SK-N-SH (cell line): ENCODE data around the gene NIPAL4. TPM values are rescaled to one million over a fixed set of nuclear protein-coding genes. Genes with fewer than 3 reads are reported as not detected.

Experiments
- CTCF ChIA-PET: fragments of 300-600, 350-600 bp; formaldehyde crosslinking; extraction: SDS; loops from one replicate; lab custom pipeline; 2021; lab: Yijun Ruan, JAX
- POLR2A ChIA-PET: fragments of 350-600 bp; sonication (Branson Sonifier 250); formaldehyde crosslinking; extraction: SDS; loops from one replicate; lab custom pipeline; 2020; ENCODE audit warnings: antibody characterized with exemption, inconsistent platforms; lab: Yijun Ruan, JAX
- DNase-seq: peaks from one replicate; pipeline ENCODE4 v3.0.0; 2012
- H2AFZ ChIP-seq: fragments of 200-600 bp; sonication (generic); 2 replicates; pipeline ENCODE4 v1.8.1; 2016; ENCODE audit warnings: antibody characterized with exemption, mild to moderate bottlenecking, low read depth
- H3F3A ChIP-seq: fragments of 200-600 bp; sonication (generic); replicated peaks from 2 replicates; pipeline ENCODE3; 2016; ENCODE audit warnings: antibody characterized with exemption, mild to moderate bottlenecking; ENCODE audit not compliant: insufficient read depth
- H3K27ac ChIP-seq, 2 experiments: fragments of 200-500 bp in 1 of 2; fragments of 200-600 bp in 1 of 2; sonication (Bioruptor generic) in 1 of 2; sonication (generic), shearing (Covaris generic) in 1 of 2; 2 replicates each; pipeline versions ENCODE4 v1.5.1 to v1.6.1; 2014 to 2016; ENCODE audit warnings: low read depth in 2 of 2, inconsistent platforms in 1 of 2, low read length in 1 of 2, mild to moderate bottlenecking in 1 of 2, mixed read lengths in 1 of 2
- H3K27me3 ChIP-seq: fragments of 200-600 bp; sonication (generic), shearing (Covaris generic); 2 replicates; pipeline ENCODE4 v1.6.1; 2016; ENCODE audit warnings: mixed run types; ENCODE audit not compliant: insufficient read depth
- H3K36me3 ChIP-seq, 2 experiments: fragments of 200-500 bp in 1 of 2; fragments of 200-600 bp in 1 of 2; sonication (Bioruptor generic) in 1 of 2; sonication (generic) in 1 of 2; replicated peaks in 1 of 2; 2 replicates each; pipeline versions ENCODE3 to v1.5.1; 2014 to 2016; ENCODE audit warnings: low read length in 1 of 2, mild to moderate bottlenecking in 1 of 2; ENCODE audit not compliant: insufficient read depth in 2 of 2, control insufficient read depth in 1 of 2
- H3K4me1 ChIP-seq, 2 experiments: fragments of 200-500 bp in 1 of 2; fragments of 200-600 bp in 1 of 2; sonication (Bioruptor generic) in 1 of 2; sonication (generic), shearing (Covaris generic) in 1 of 2; 2 replicates each; pipeline versions ENCODE4 v1.5.1 to v1.6.1; 2014 to 2016; ENCODE audit warnings: low read depth in 1 of 2, low read length in 1 of 2, mixed run types in 1 of 2; ENCODE audit not compliant: insufficient read depth in 2 of 2, control insufficient read depth in 1 of 2
- H3K4me2 ChIP-seq: fragments of 200-600 bp; sonication (generic), shearing (Covaris generic); 2 replicates; pipeline ENCODE4 v1.6.1; 2017; ENCODE audit warnings: mixed run types
- H3K4me3 ChIP-seq, 2 experiments: fragments of 200-500 bp in 1 of 2; fragments of 200-600 bp in 1 of 2; sonication (Bioruptor generic) in 1 of 2; sonication (generic), shearing (Covaris generic) in 1 of 2; 2 replicates each; pipeline versions ENCODE4 v1.5.1 to v1.8.1; 2014 to 2016; ENCODE audit warnings: low read depth in 2 of 2, inconsistent platforms in 1 of 2, low read length in 1 of 2, mild to moderate bottlenecking in 1 of 2, mixed read lengths in 1 of 2, moderate library complexity in 1 of 2
- H3K79me2 ChIP-seq: fragments of 200-600 bp; sonication (generic); 2 replicates; pipeline ENCODE4 v1.8.1; 2017; ENCODE audit warnings: mild to moderate bottlenecking; ENCODE audit not compliant: insufficient read depth
- H3K9ac ChIP-seq: fragments of 200-600 bp; sonication (generic); 2 replicates; pipeline ENCODE4 v1.6.1; 2017; ENCODE audit warnings: mixed run types
- H3K9me2 ChIP-seq: fragments of 200-600 bp; sonication (generic); 2 replicates; pipeline ENCODE4 v1.6.1; 2017; ENCODE audit warnings: mixed run types
- H3K9me3 ChIP-seq: fragments of 200-600 bp; sonication (generic); 2 replicates; pipeline ENCODE4 v1.6.1; 2017; ENCODE audit warnings: mixed run types, mild to moderate bottlenecking, moderate library complexity
- H4K20me1 ChIP-seq: fragments of 200-600 bp; sonication (generic); 2 replicates; pipeline ENCODE4 v1.6.1; 2017; ENCODE audit warnings: mild to moderate bottlenecking, mixed run types; ENCODE audit not compliant: insufficient read depth
- ELF1 ChIP-seq: IDR thresholded peaks from 2 replicates; pipeline ENCODE4 v1.4.0; 2012
- EP300 ChIP-seq, 2 experiments: IDR thresholded peaks; 2 replicates each; pipeline versions ENCODE4 v1.4.0 to v1.6.1; 2012; ENCODE audit warnings: borderline replicate concordance in 1 of 2, low read depth in 1 of 2, low read length in 1 of 2
- EZH2phosphoT487 ChIP-seq: fragments of 200-600 bp; sonication (generic); IDR thresholded peaks from 2 replicates; pipeline ENCODE4 v1.6.1; 2017; ENCODE audit warnings: low read depth, mixed run types, mild to moderate bottlenecking, antibody characterized with exemption, moderate library complexity, borderline replicate concordance
- FOSL2 ChIP-seq: IDR thresholded peaks from 2 replicates; pipeline ENCODE4 v1.4.0; 2012; ENCODE audit warnings: low read depth, mild to moderate bottlenecking, moderate library complexity, borderline replicate concordance
- FOXJ3 ChIP-seq: sonication (generic); formaldehyde crosslinking; IDR thresholded peaks from 2 replicates; pipeline ENCODE4 v1.5.1; 2020; ENCODE audit warnings: mild to moderate bottlenecking, missing genetic modification reagents
- GABPA ChIP-seq: IDR thresholded peaks from 2 replicates; pipeline ENCODE4 v1.4.0; 2012; ENCODE audit warnings: low read depth, mild to moderate bottlenecking
- GATA2 ChIP-seq: sonication (generic); formaldehyde crosslinking; IDR thresholded peaks from 2 replicates; pipeline ENCODE4 v1.5.0; 2020; ENCODE audit warnings: mild to moderate bottlenecking, missing genetic modification reagents
- NRF1 ChIP-seq: IDR thresholded peaks from 2 replicates; pipeline ENCODE4 v1.6.1; 2012; ENCODE audit warnings: low read depth, mild to moderate bottlenecking, low read length
- RAD21 ChIP-seq: IDR thresholded peaks from 2 replicates; pipeline ENCODE4 v1.6.1; 2012; ENCODE audit warnings: mild to moderate bottlenecking, low read length
- RCOR1 ChIP-seq: fragments of 150-350 bp; IDR thresholded peaks from 2 replicates; pipeline ENCODE4 v1.6.1; 2017; ENCODE audit warnings: antibody characterized with exemption, low read length
- RFX5 ChIP-seq: IDR thresholded peaks from 2 replicates; pipeline ENCODE4 v1.6.1; 2012; ENCODE audit warnings: mild to moderate bottlenecking, improper control_type of control experiment, low read length
- RXRA ChIP-seq: IDR thresholded peaks from 2 replicates; pipeline ENCODE4 v1.4.0; 2012; ENCODE audit warnings: low read depth, mild to moderate bottlenecking, borderline replicate concordance
- SIN3A ChIP-seq: IDR thresholded peaks from 2 replicates; pipeline ENCODE4 v1.6.1; 2012; ENCODE audit warnings: low read depth, mild to moderate bottlenecking, low read length, moderate library complexity, borderline replicate concordance
- SMC3 ChIP-seq: IDR thresholded peaks from 2 replicates; pipeline ENCODE4 v1.6.1; 2012; ENCODE audit warnings: low read depth, low read length, improper control_type of control experiment
- TCF12 ChIP-seq: IDR thresholded peaks from 2 replicates; pipeline ENCODE4 v1.4.0; 2012
- TEAD4 ChIP-seq: IDR thresholded peaks from 2 replicates; pipeline ENCODE4 v1.4.0; 2012; ENCODE audit warnings: mild to moderate bottlenecking, borderline replicate concordance; ENCODE audit not compliant: insufficient read depth
- YY1 ChIP-seq: IDR thresholded peaks from 2 replicates; pipeline ENCODE4 v1.4.0; 2012; ENCODE audit warnings: low read depth, mild to moderate bottlenecking
- WGBS: methylation state at CpG from one replicate; pipeline ENCODE4 v1.1.6; 2017; ENCODE audit warnings: low lambda C conversion rate; 5-methylcytosine and 5-hydroxymethylcytosine counted together
- polyA plus RNA-seq, 3 experiments: library from polyadenylated mRNA; depleted of rRNA; stranded (reverse); fragments of >200 nt; gene quantifications; 2 replicates each; pipeline ENCODE4 v1.2.3, GENCODE V29; 2012
- TF ChIP-seq, protein P1 (sequence below): IDR thresholded peaks from 2 replicates; pipeline ENCODE4 v1.4.0; 2012; ENCODE audit warnings: low read depth, borderline replicate concordance
- TF ChIP-seq, protein P2 (sequence below): IDR thresholded peaks from 2 replicates; pipeline ENCODE4 v1.4.0; 2012; ENCODE audit warnings: low read depth
- TF ChIP-seq, protein P3 (sequence below): fragments of 200-600 bp; sonication (generic); IDR thresholded peaks from 2 replicates; pipeline ENCODE4 v1.6.1; 2017; ENCODE audit warnings: antibody characterized with exemption, mild to moderate bottlenecking, moderate library complexity

The NIPAL4 gene
- polyA plus RNA-seq, 1 of the 3 experiments (the other 2 are of a cell fraction): 2.3 TPM

DNA sequence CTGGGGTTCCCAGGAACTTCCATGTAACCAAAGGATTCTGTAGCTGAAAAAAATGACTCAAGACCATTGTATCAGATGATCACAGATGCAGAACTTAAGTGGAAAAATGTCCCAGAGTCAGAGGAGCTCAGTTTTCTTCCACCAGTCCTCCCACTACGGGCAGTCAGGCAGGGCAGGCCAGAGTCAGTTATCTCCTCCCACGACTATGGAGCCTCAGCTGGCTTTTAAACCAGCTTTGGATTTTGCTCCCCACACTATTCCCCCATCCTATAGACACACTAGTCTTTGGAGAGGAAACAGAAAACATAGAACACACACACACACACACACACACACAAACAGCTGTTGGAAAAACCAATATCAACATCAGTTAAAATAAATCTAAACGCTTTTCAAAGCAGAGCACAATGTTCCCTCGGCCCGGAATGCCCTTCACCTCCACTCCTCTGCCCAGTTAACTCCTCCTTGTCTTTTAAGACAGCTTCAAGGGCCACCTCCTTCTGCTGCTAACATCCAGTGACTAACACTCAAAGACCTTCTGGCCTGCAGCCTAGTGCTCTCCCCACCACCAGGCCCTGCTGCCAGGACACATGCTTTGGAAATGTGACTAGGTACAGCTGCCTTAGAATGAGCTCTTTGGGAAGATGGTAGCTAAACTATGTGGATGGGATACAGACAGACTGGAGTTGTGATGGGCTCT, 56.8 kb downstream of the NIPAL4 start (continued):
- TF ChIP-seq EZH2phosphoT487 (no peak), RAD21 (no peak), RCOR1 (no peak), FOXJ3 (CRISPR knock-in tag) (no peak), SIN3A (peak; percentile 38; the same call in 1 of the 2 replicates), SMC3 (no peak), ELF1 (no peak), RXRA (no peak; the same call in 1 of the 2 replicates)

DNA sequence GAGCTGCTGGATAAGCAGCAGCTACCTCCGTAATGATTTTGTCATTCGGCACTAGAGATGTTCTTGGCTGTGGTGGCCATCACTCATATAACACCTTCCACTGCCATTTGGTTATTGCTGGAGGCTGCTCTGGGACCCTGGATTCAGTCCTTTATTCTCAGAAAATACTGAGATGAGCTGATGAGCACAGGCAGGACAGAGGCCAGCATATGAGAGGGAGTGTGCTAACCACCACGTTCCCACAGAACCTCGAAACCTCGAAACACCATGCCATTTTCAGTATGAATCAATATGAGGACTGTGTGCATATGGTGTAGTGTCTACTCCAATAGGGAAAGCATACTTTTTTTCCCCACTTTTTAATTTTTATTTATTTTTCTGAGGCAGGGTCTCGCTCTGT, 59.0 kb downstream of the NIPAL4 start:
- H3K27me3 ChIP-seq: no peaks in the 10 kb centered on the region
- peak overlapping the region in 1 of 2 experiments; percentile 98; a peak in 2 of 4 replicates for H3K27ac ChIP-seq
- no peak overlapping the region for H3K4me2 ChIP-seq
- POLR2A ChIA-PET: no interaction called here
- CTCF ChIA-PET: no interaction called here
- peaks cover 56% of the 10 kb centered on the region for H3F3A ChIP-seq
- no peak for DNase-seq
- peaks cover 19 to 29% of the 10 kb centered on the region in 2 experiments for H3K4me1 ChIP-seq
- H3K4me3 ChIP-seq: no peak overlapping the region
- H3K36me3 ChIP-seq: peaks cover 8 to 52% of the 10 kb centered on the region in 2 experiments
- H4K20me1 ChIP-seq: no peaks in the 10 kb centered on the region; the same call in 1 of the 2 replicates
- no peak overlapping the region for H3K9ac ChIP-seq
- TF ChIP-seq EP300 (IDR thresholded peaks at IDR 0.05; ENCODE audit: borderline replicate concordance in 1 of 2, low read depth in 1 of 2, low read length in 1 of 2): no peak
- TF ChIP-seq, protein P1, sequence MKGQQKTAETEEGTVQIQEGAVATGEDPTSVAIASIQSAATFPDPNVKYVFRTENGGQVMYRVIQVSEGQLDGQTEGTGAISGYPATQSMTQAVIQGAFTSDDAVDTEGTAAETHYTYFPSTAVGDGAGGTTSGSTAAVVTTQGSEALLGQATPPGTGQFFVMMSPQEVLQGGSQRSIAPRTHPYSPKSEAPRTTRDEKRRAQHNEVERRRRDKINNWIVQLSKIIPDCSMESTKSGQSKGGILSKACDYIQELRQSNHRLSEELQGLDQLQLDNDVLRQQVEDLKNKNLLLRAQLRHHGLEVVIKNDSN: no peak
- TF ChIP-seq TCF12: no peak
- TF ChIP-seq GABPA: no peak
- TF ChIP-seq, all 33 proteins: peak for 0
- WGBS: 95% methylated on average over 6 of the region's 6 CpGs
- no peak overlapping the region for H2AFZ ChIP-seq
- H3K9me3 ChIP-seq: no peaks in the 10 kb centered on the region
- no peaks in the 10 kb centered on the region for H3K9me2 ChIP-seq
- peaks cover 70% of the 10 kb centered on the region for H3K79me2 ChIP-seq

DNA sequence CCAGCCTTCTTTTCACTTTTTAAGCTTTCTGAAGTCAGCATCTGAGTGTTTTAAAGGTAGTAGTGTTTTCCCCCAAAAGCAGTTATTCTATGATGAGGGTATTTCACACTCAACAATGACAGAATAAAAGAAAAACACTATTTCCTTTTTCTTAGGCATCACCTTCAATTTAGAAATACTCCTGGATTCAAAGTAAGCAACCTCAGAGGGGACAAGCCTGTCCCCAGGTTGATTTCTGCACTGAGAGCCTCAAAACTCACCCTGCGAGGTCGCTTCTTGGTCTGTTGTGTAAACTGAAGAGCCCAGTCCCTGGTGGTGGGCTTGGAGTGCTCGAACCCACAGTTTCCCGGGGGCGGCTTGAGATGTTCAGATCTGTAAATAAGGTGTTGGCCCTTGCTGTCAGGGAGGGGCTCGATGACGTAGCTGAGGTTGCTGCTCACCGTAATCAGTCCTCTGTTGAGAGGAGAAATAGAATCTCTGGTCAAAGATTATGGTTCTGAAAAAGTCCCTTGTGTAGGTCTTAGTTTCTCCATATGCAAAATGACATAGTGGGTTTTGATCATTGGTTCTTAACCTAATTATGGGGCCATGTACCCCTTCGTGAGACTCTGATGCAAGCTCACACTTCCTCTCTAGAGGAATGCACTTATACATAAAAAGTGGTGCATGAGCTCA, 59.7 kb downstream of the NIPAL4 start:
- WGBS: 96% methylated on average over 7 of the region's 9 CpGs
- H3K79me2 ChIP-seq: peaks cover 72% of the 10 kb centered on the region
- no peak overlapping the region for H3K4me3 ChIP-seq
- H3K27me3 ChIP-seq: no peaks in the 10 kb centered on the region
- H3K9me2 ChIP-seq: no peaks in the 10 kb centered on the region
- no peaks in the 10 kb centered on the region; the same call in 1 of the 2 replicates for H4K20me1 ChIP-seq
- peaks cover 6 to 57% of the 10 kb centered on the region in 2 experiments for H3K36me3 ChIP-seq
- no peak overlapping the region for H3K4me2 ChIP-seq
- H3K9me3 ChIP-seq: no peaks in the 10 kb centered on the region
- peaks cover 22 to 29% of the 10 kb centered on the region in 2 experiments for H3K4me1 ChIP-seq
- no peak for DNase-seq
- no peak overlapping the region for H2AFZ ChIP-seq
- H3F3A ChIP-seq: peaks cover 58% of the 10 kb centered on the region
- ChIA-PET CTCF (no interaction called here), POLR2A (no interaction called here)
- H3K27ac ChIP-seq: peak overlapping the region in 1 of 2 experiments; percentile 98; a peak in 1 of 4 replicates
- H3K9ac ChIP-seq: no peak overlapping the region
- TF ChIP-seq GABPA (no peak), RFX5 (no peak), NRF1 (no peak), RXRA (no peak), YY1 (no peak), FOSL2 (no peak), SIN3A (no peak), RCOR1 (no peak), TEAD4 (no peak), GATA2 (CRISPR knock-in tag) (no peak)
- TF ChIP-seq, protein P1: no peak
- TF ChIP-seq, protein P2, sequence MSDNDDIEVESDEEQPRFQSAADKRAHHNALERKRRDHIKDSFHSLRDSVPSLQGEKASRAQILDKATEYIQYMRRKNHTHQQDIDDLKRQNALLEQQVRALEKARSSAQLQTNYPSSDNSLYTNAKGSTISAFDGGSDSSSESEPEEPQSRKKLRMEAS: no peak
- TF ChIP-seq, protein P3, sequence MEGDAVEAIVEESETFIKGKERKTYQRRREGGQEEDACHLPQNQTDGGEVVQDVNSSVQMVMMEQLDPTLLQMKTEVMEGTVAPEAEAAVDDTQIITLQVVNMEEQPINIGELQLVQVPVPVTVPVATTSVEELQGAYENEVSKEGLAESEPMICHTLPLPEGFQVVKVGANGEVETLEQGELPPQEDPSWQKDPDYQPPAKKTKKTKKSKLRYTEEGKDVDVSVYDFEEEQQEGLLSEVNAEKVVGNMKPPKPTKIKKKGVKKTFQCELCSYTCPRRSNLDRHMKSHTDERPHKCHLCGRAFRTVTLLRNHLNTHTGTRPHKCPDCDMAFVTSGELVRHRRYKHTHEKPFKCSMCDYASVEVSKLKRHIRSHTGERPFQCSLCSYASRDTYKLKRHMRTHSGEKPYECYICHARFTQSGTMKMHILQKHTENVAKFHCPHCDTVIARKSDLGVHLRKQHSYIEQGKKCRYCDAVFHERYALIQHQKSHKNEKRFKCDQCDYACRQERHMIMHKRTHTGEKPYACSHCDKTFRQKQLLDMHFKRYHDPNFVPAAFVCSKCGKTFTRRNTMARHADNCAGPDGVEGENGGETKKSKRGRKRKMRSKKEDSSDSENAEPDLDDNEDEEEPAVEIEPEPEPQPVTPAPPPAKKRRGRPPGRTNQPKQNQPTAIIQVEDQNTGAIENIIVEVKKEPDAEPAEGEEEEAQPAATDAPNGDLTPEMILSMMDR: no peak
